Measurements from ENCODE around the gene DMXL1. TPM values are rescaled to one million over a fixed set of nuclear protein-coding genes. Genes with fewer than 3 reads are reported as not detected.

DMXL1 gene
- total RNA-seq, 8 experiments from 2014 or later: 15.7 to 43.1 (median 25.8) TPM

Other genes with a start within 250 kb of the DMXL1 start
- gene DTWD2, start 82.5 kb upstream of the DMXL1 start, total RNA-seq: 10 to 100 TPM in 1 of 8 experiments, 1 to 10 TPM in 7; 2.7 to 10.5 (median 4.1) TPM

Measured in motor neuron (in vitro differentiated cells).